Caco-2 (cell line): ENCODE measurements around the gene TMEM174. TPM values are rescaled to one million over a fixed set of nuclear protein-coding genes. Genes with fewer than 3 reads are reported as not detected.

Source experiments
- BruUV-seq: library from RNA; stranded (reverse); fragments of 400-500 nt; replicated peaks from 2 replicates; lab custom pipeline; 2021; lab: Mats Ljungman, UMichigan
- CTCF ChIA-PET: fragments of 300-600 bp; sonication (Branson Sonifier 250); formaldehyde crosslinking; loops from one replicate; lab custom pipeline; 2022; ENCODE audit warnings: antibody characterized with exemption; lab: Charles Lee
- POLR2A ChIA-PET: fragments of 300-600 bp; sonication (Branson Sonifier 250); formaldehyde crosslinking; loops from one replicate; lab custom pipeline; 2022; ENCODE audit warnings: antibody characterized with exemption; lab: Charles Lee
- DNase-seq, 2 experiments: peaks; one replicate each; pipeline versions ENCODE4 v3.0.0 to v3.0.0-alpha.2; 2020 to 2022
- H3K27me3 ChIP-seq: replicated peaks from 2 replicates; pipeline ENCODE4 v1.6.0; 2011; ENCODE audit warnings: low read length; ENCODE audit not compliant: control insufficient read depth, insufficient read depth
- H3K36me3 ChIP-seq: 2 replicates; pipeline ENCODE4 v1.5.1; 2011; ENCODE audit warnings: low read length; ENCODE audit not compliant: control insufficient read depth, insufficient read depth
- H3K4me1 ChIP-seq: fragments of 250-450 bp; sonication (Bioruptor Pico); 2 replicates; pipeline ENCODE4 v1.5.1; 2020; ENCODE audit warnings: mild to moderate bottlenecking
- H3K4me3 ChIP-seq: 2 replicates; pipeline ENCODE4 v1.5.1; 2011; ENCODE audit warnings: low read depth, mild to moderate bottlenecking, control low read depth, low read length
- H3K9me3 ChIP-seq: fragments of 250-450 bp; sonication (Bioruptor Pico); 2 replicates; pipeline ENCODE4 v1.5.1; 2020; ENCODE audit warnings: mild to moderate bottlenecking, moderate library complexity
- H3K27ac Mint-ChIP-seq: one replicate; pipeline ENCODE4 v1.8.0; 2022; ENCODE audit warnings: mixed read lengths; ENCODE audit not compliant: unreplicated experiment
- H3K27me3 Mint-ChIP-seq: one replicate; pipeline ENCODE4 v1.8.0; 2022; ENCODE audit warnings: mixed read lengths; ENCODE audit not compliant: insufficient read depth, unreplicated experiment
- H3K36me3 Mint-ChIP-seq: one replicate; pipeline ENCODE4 v1.8.0; 2022; ENCODE audit warnings: mild to moderate bottlenecking, mixed read lengths; ENCODE audit not compliant: insufficient read depth, unreplicated experiment
- H3K4me1 Mint-ChIP-seq: one replicate; pipeline ENCODE4 v1.8.0; 2022; ENCODE audit warnings: low read depth, mixed read lengths; ENCODE audit not compliant: unreplicated experiment
- H3K4me3 Mint-ChIP-seq: one replicate; pipeline ENCODE4 v1.8.0; 2022; ENCODE audit warnings: mild to moderate bottlenecking, moderate library complexity, mixed read lengths; ENCODE audit not compliant: unreplicated experiment
- H3K9me3 Mint-ChIP-seq: one replicate; pipeline ENCODE4 v1.8.0; 2022; ENCODE audit warnings: mixed read lengths; ENCODE audit not compliant: unreplicated experiment
- CTCF ChIP-seq, 2 experiments: fragments of 200-600 bp in 1 of 2; IDR thresholded peaks; 1 replicate in 1 of 2; 2 replicates in 1 of 2; pipeline versions ENCODE4 v1.5.1 to v1.8.0; 2011 to 2022; ENCODE audit warnings: antibody characterized with exemption in 1 of 2, control low read depth in 1 of 2, inconsistent platforms in 1 of 2, low read depth in 1 of 2, low read length in 1 of 2, mild to moderate bottlenecking in 1 of 2, moderate library complexity in 1 of 2; ENCODE audit not compliant: insufficient read depth in 1 of 2, severe bottlenecking in 1 of 2, unreplicated experiment in 1 of 2
- intact Hi-C: fragments of 100-400 bp; cut with micrococcal nuclease; formaldehyde crosslinking; loops from one replicate; pipeline ENCODE4 v1.10.0; 2022; ENCODE audit not compliant: unreplicated experiment
- total RNA-seq: library from RNA; stranded (reverse); gene quantifications from 2 replicates; pipeline ENCODE4 v1.2.3, GENCODE V29; 2022

The TMEM174 gene
- total RNA-seq, 1 experiment from 2014 or later: not detected

- DNase-seq: no peak
- BruUV-seq: no TSS peak
- no peaks in the 10 kb centered on the region for H3K9me3 Mint-ChIP-seq
- H3K36me3 Mint-ChIP-seq: no peaks in the 10 kb centered on the region
- Histone ChIP-seq H3K36me3 (no peaks in the 10 kb centered on the region), H3K4me1 (no peaks in the 10 kb centered on the region), H3K27me3 (no peaks in the 10 kb centered on the region), H3K9me3 (no peaks in the 10 kb centered on the region), H3K4me3 (no peak overlapping the region)
- POLR2A ChIA-PET: no interaction called here
- H3K27ac Mint-ChIP-seq: no peak overlapping the region
- no peak for TF ChIP-seq CTCF (IDR thresholded peaks at IDR 0.05; ENCODE audit: insufficient read depth in 1 of 2, low read depth in 1 of 2, low read length in 1 of 2, severe bottlenecking in 1 of 2, unreplicated experiment in 1 of 2)
- intact Hi-C loops: no loop called here
- H3K4me3 Mint-ChIP-seq: no peak overlapping the region
- CTCF ChIA-PET: no interaction called here
- H3K4me1 Mint-ChIP-seq: no peaks in the 10 kb centered on the region
- H3K27me3 Mint-ChIP-seq: no peaks in the 10 kb centered on the region
Observed at GRCh38 chr5:73176250-73176649, 3.3 kb downstream of the TMEM174 start.

- BruUV-seq: no TSS peak
- H3K4me1 ChIP-seq: peaks cover 9% of the 10 kb centered on the region; the same call in 1 of the 2 replicates
- no peaks in the 10 kb centered on the region for H3K36me3 Mint-ChIP-seq
- H3K36me3 ChIP-seq: no peaks in the 10 kb centered on the region
- no peak overlapping the region for H3K27ac Mint-ChIP-seq
- ChIA-PET CTCF (no interaction called here), POLR2A (no interaction called here)
- no peak overlapping the region for H3K4me3 Mint-ChIP-seq
- H3K9me3 Mint-ChIP-seq: no peaks in the 10 kb centered on the region
- intact Hi-C loops: no loop called here
- H3K27me3 Mint-ChIP-seq: no peaks in the 10 kb centered on the region
- no peaks in the 10 kb centered on the region for H3K4me1 Mint-ChIP-seq
- no peaks in the 10 kb centered on the region for H3K27me3 ChIP-seq
- TF ChIP-seq CTCF (IDR thresholded peaks at IDR 0.05; ENCODE audit: insufficient read depth in 1 of 2, low read depth in 1 of 2, low read length in 1 of 2, severe bottlenecking in 1 of 2, unreplicated experiment in 1 of 2): no peak
- no peak overlapping the region for H3K4me3 ChIP-seq
- DNase-seq: no peak
- H3K9me3 ChIP-seq: no peaks in the 10 kb centered on the region
Observed at GRCh38 chr5:73178265-73178664, 5.3 kb downstream of the TMEM174 start.

GRCh38 chr5:73179730-73180129, 6.7 kb downstream of the TMEM174 start:
- ChIA-PET CTCF (no interaction called here), POLR2A (no interaction called here)
- no peak for TF ChIP-seq CTCF (IDR thresholded peaks at IDR 0.05; ENCODE audit: insufficient read depth in 1 of 2, low read depth in 1 of 2, low read length in 1 of 2, severe bottlenecking in 1 of 2, unreplicated experiment in 1 of 2)
- peaks cover 15% of the 10 kb centered on the region; the same call in 1 of the 2 replicates for H3K4me1 ChIP-seq
- Mint-ChIP-seq H3K36me3 (peaks cover 4% of the 10 kb centered on the region), H3K9me3 (peaks cover 7% of the 10 kb centered on the region), H3K4me1 (no peaks in the 10 kb centered on the region), H3K27me3 (no peaks in the 10 kb centered on the region), H3K4me3 (no peak overlapping the region), H3K27ac (no peak overlapping the region)
- BruUV-seq: no TSS peak
- no peaks in the 10 kb centered on the region for H3K27me3 ChIP-seq
- intact Hi-C loops: no loop called here
- no peaks in the 10 kb centered on the region for H3K9me3 ChIP-seq
- H3K4me3 ChIP-seq: no peak overlapping the region
- H3K36me3 ChIP-seq: no peaks in the 10 kb centered on the region
- DNase-seq: no peak
